NB4 (cell line): Measurements from ENCODE around the gene GAS7.

Experiments used
- CTCF ChIP-seq: IDR thresholded peaks from one replicate; pipeline ENCODE4 v1.5.1; 2012; ENCODE audit warnings: low read depth, low read length
- MYC ChIP-seq: IDR thresholded peaks from 2 replicates; pipeline ENCODE4 v1.6.1; 2011; ENCODE audit warnings: low read depth, low read length

DNA sequence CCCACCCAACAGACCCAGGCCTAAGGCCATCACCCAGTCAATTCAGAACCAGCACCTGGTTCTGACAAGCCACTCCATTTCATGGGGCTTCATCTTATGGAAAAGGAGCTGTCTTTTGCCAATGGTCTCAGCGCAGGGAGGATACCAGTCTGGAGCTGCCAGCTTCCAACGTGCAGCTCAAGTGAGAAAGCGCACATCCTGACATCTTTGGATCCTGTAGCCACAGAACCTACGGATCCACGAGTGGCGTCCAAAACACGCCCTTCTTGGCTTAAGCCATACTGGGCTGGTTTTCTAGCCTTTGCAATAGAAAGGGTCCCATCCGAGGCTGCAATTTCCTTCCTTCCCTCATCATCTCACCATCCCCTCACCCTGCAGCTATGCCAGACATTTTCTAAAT, 101.8 kb downstream of the GAS7 start:
- TF ChIP-seq CTCF (no peak), MYC (no peak)
